K562 (cell line): Measurements from ENCODE around the gene RNF31. TPM values are rescaled to one million over a fixed set of nuclear protein-coding genes. Genes with fewer than 3 reads are reported as not detected.

Experiments used
- ATAC-seq: fragments of 200-7000 bp; cut with Tn5 transposase; 3 replicates; pipeline ENCODE4 v1.9.1; 2020; ENCODE audit warnings: moderate library complexity
- BruUV-seq: library from RNA; stranded (reverse); fragments of 400-500 nt; replicated peaks from 2 replicates; lab custom pipeline; 2021; lab: Mats Ljungman, UMichigan
- CTCF ChIA-PET: fragments of 300-600 bp; formaldehyde crosslinking; extraction: SDS; loops from one replicate; lab custom pipeline; 2021; ENCODE audit warnings: low intra/inter-chr PET ratio; lab: Yijun Ruan, JAX
- POLR2A ChIA-PET: fragments of 300-600, 350-650 bp; sonication (Branson Sonifier 250); formaldehyde crosslinking; extraction: SDS; loops from one replicate; lab custom pipeline; 2021; ENCODE audit warnings: antibody characterized with exemption, inconsistent platforms; lab: Yijun Ruan, JAX
- DNase-seq, 4 experiments: peaks; one replicate each; pipeline versions ENCODE4 v3.0.0 to v3.0.0-alpha.2; 2011 to 2018; ENCODE audit warnings: low spot score in 3 of 4, mixed read lengths in 3 of 4; ENCODE audit errors: extremely low read depth in 1 of 4
- FAIRE-seq: peaks from 2 replicates; lab custom pipeline; 2011; peaks lifted over from hg19 to GRCh38; lab: Jason Lieb, UNC
- H2AFZ ChIP-seq: 2 replicates; pipeline ENCODE4 v1.6.0; 2011; ENCODE audit warnings: low read depth, low read length, control low read depth, inconsistent platforms
- H3K27ac ChIP-seq: fragments of 200-600 bp; 3 replicates; pipeline ENCODE4 v1.8.0; 2011; ENCODE audit warnings: low read depth, mild to moderate bottlenecking, control low read depth, inconsistent platforms, low read length, moderate library complexity, mixed read lengths; ENCODE audit errors: extremely low read depth
- H3K27me3 ChIP-seq, 2 experiments: fragments of 300-600 bp in 1 of 2; 2 replicates in 1 of 2; 3 replicates in 1 of 2; pipeline versions ENCODE4 v1.6.0 to v1.8.0; 2011; ENCODE audit warnings: inconsistent platforms in 2 of 2, low read length in 2 of 2, mild to moderate bottlenecking in 1 of 2, mixed read lengths in 1 of 2, moderate library complexity in 1 of 2; ENCODE audit not compliant: control insufficient read depth in 2 of 2, insufficient read depth in 2 of 2
- H3K36me3 ChIP-seq: fragments of 300-600 bp; 3 replicates; pipeline ENCODE4 v1.8.0; 2011; ENCODE audit warnings: mild to moderate bottlenecking, low read length, inconsistent platforms; ENCODE audit not compliant: control insufficient read depth, insufficient read depth
- H3K4me1 ChIP-seq, 2 experiments: fragments of 200-600 bp in 1 of 2; replicated peaks in 1 of 2; 2 replicates in 1 of 2; 3 replicates in 1 of 2; pipeline versions ENCODE4 v1.5.1 to v1.8.0; 2011; ENCODE audit warnings: inconsistent platforms in 2 of 2, low read length in 2 of 2, mild to moderate bottlenecking in 1 of 2, mixed read lengths in 1 of 2, moderate library complexity in 1 of 2; ENCODE audit not compliant: control insufficient read depth in 2 of 2, insufficient read depth in 2 of 2
- H3K4me2 ChIP-seq: 2 replicates; pipeline ENCODE4 v1.6.1; 2011; ENCODE audit warnings: low read length, control low read depth, inconsistent platforms, mixed read lengths; ENCODE audit not compliant: insufficient read depth
- H3K4me3 ChIP-seq: fragments of 200-600 bp; sonication (generic), shearing (Covaris generic); 2 replicates; pipeline ENCODE4 v1.5.1; 2016; ENCODE audit warnings: control low read depth, inconsistent platforms
- H3K79me2 ChIP-seq: fragments of 200-600 bp; 3 replicates; pipeline ENCODE4 v1.8.0; 2011; ENCODE audit warnings: low read length, inconsistent platforms; ENCODE audit not compliant: control insufficient read depth, insufficient read depth
- H3K9ac ChIP-seq, 2 experiments: 2 replicates each; pipeline versions ENCODE4 v1.6.0 to v1.6.1; 2011; ENCODE audit warnings: low read depth in 2 of 2, low read length in 2 of 2, control low read depth in 1 of 2, inconsistent platforms in 1 of 2, mild to moderate bottlenecking in 1 of 2, mixed read lengths in 1 of 2; ENCODE audit not compliant: insufficient read depth in 1 of 2
- H3K9me1 ChIP-seq: one replicate; pipeline ENCODE4 v1.6.0; 2011; ENCODE audit warnings: inconsistent platforms, mild to moderate bottlenecking, low read length, moderate library complexity; ENCODE audit not compliant: control insufficient read depth, insufficient read depth
- H3K9me3 ChIP-seq: replicated peaks from 2 replicates; pipeline ENCODE4 v1.5.1; 2011; ENCODE audit warnings: low read depth, low read length, inconsistent platforms; ENCODE audit not compliant: control insufficient read depth, insufficient read depth
- H4K20me1 ChIP-seq: replicated peaks from 2 replicates; pipeline ENCODE4 v1.6.1; 2011; ENCODE audit warnings: low read length, inconsistent platforms, mixed read lengths; ENCODE audit not compliant: control insufficient read depth, insufficient read depth
- ATF1 ChIP-seq, 2 experiments: fragments of 450-650 bp in 1 of 2; IDR thresholded peaks; 2 replicates each; pipeline ENCODE4 v1.6.1; 2016; ENCODE audit warnings: missing compliant biosample characterization in 1 of 2, missing genetic modification characterization in 1 of 2
- RBM22 ChIP-seq: fragments of 200-400 bp; formaldehyde crosslinking; IDR thresholded peaks from 2 replicates; pipeline ENCODE4 v1.6.1; 2018; ENCODE audit warnings: low read length, low read depth; ENCODE audit not compliant: poor library complexity, severe bottlenecking
- ZNF24 ChIP-seq: fragments of 450-650 bp; IDR thresholded peaks from 2 replicates; pipeline ENCODE4 v1.6.1; 2016
- ZNF609 ChIP-seq: sonication (generic); formaldehyde crosslinking; IDR thresholded peaks from 2 replicates; pipeline ENCODE4 v1.8.1; 2023; ENCODE audit warnings: missing genetic modification reagents, mild to moderate bottlenecking, borderline replicate concordance
- WGBS: fragments of 100-300 bp; shearing (Covaris generic); methylation state at CpG from one replicate; pipeline ENCODE4 v1.1.6; 2016; ENCODE audit warnings: low coverage, mixed read lengths; ENCODE audit not compliant: insufficient coverage; ENCODE audit errors: missing lambda C conversion rate; 5-methylcytosine and 5-hydroxymethylcytosine counted together
- in situ Hi-C: fragments of 300-500 bp; cut with MboI; formaldehyde crosslinking; loops from 4 replicates; pipeline ENCODE4 v1.15.0; 2018; ENCODE audit warnings: inconsistent platforms, mixed read lengths
- intact Hi-C: fragments of 100-400 bp; cut with micrococcal nuclease; formaldehyde crosslinking; loops from 2 replicates; pipeline ENCODE4 v1.14.2; 2022
- polyA plus RNA-seq, 8 experiments: library from polyadenylated mRNA; depleted of rRNA in 4 of 8; stranded (reverse) in 5 of 8; unstranded in 3 of 8; fragments of >200 nt; fragmentation: Nextera tagmentation in 2 of 8; fragmentation: Illumina TruSeq in 1 of 8; extraction: Ambion mirVana in 2 of 8; extraction: Trizol in 1 of 8; gene quantifications; 2 replicates each; pipeline versions ENCODE4 v1.2.1 to v1.2.3, GENCODE V29; 2011 to 2014; ENCODE audit warnings: inconsistent platforms in 1 of 8, missing spikeins in 1 of 8
- total RNA-seq, 7 experiments: library from RNA; depleted of rRNA in 6 of 7; stranded (reverse); fragments of >200 nt in 6 of 7; fragmentation: Illumina TruSeq in 2 of 7; extraction: Trizol in 2 of 7; gene quantifications; 2 replicates each; pipeline versions ENCODE4 v1.2.1 to v1.2.3, GENCODE V29; 2011 to 2021; ENCODE audit warnings: low replicate concordance in 1 of 7

The RNF31 gene
- total and polyA plus RNA-seq, 9 of the 15 experiments (the other 6 are each of a cell fraction or from before 2014, with no cell fraction given) = 3.1 to 47.6 (median 19.1) TPM

GRCh38 chr14:24108336-24108874 lies 38.9 kb upstream of the RNF31 start:
- H3K79me2 ChIP-seq = no peaks in the 10 kb centered on the region
- H4K20me1 ChIP-seq = no peaks in the 10 kb centered on the region
- H3K27ac ChIP-seq = no peak overlapping the region; the same call in 2 of the 3 replicates
- TF ChIP-seq ATF1 (CRISPR knock-in tag; IDR thresholded peaks at IDR 0.05) (no peak), ATF1 (tag; IDR thresholded peaks at IDR 0.05) (no peak)
- intact Hi-C loops (loop anchor here (1.0 to 5.0 kb wide), 2 partner anchors 50 to 211 kb away; no protein-coding TSS in a partner anchor), in situ Hi-C loops (no loop called here)
- H2AFZ ChIP-seq = peak overlapping the region; percentile 85
- H3K9ac ChIP-seq = no peak overlapping the region
- no peaks in the 10 kb centered on the region for H3K9me1 ChIP-seq
- ChIA-PET CTCF (interaction anchor here (0.9 kb wide), 1 partner anchor 50 kb away, joined by 7 read pairs; no protein-coding TSS in a partner anchor), POLR2A (interaction anchor here (0.6 to 4.8 kb wide), 4 partner anchors 13 to 105 kb away, joined by 3 to 29 read pairs (median 8); partner anchors contain the start of gene PCK2)
- H3K27me3 ChIP-seq = no peaks in the 10 kb centered on the region
- no peak for FAIRE-seq
- peaks cover 0 to 3% of the 10 kb centered on the region in 2 experiments; a peak in 2 of 5 replicates for H3K4me1 ChIP-seq
- WGBS = 20% methylated on average over 5 of the region's 5 CpGs
- H3K36me3 ChIP-seq = peaks cover 7% of the 10 kb centered on the region; the same call in 1 of the 3 replicates
- ATAC-seq = no peak
- H3K4me2 ChIP-seq = no peak overlapping the region
- no peaks in the 10 kb centered on the region; the same call in 1 of the 2 replicates for H3K9me3 ChIP-seq
- BruUV-seq = no TSS peak
- no peak overlapping the region for H3K4me3 ChIP-seq
- no peak for DNase-seq

- no peaks in the 10 kb centered on the region for H3K27me3 ChIP-seq
- H4K20me1 ChIP-seq = no peaks in the 10 kb centered on the region
- H3K9me1 ChIP-seq = no peaks in the 10 kb centered on the region
- ChIA-PET CTCF (interaction anchor here (1.5 kb wide), 1 partner anchor 96 kb away, joined by 6 read pairs; no protein-coding TSS in a partner anchor), POLR2A (interaction anchor here (1.3 to 1.5 kb wide), 3 partner anchors 15 to 41 kb away, joined by 3 to 4 read pairs (median 4); no protein-coding TSS in a partner anchor)
- no peak overlapping the region for H2AFZ ChIP-seq
- no peak overlapping the region for H3K27ac ChIP-seq
- ATAC-seq (no peak), DNase-seq (no peak), FAIRE-seq (no peak)
- 83% methylated on average over 8 of the region's 9 CpGs for WGBS
- peaks cover 0 to 8% of the 10 kb centered on the region in 2 experiments; a peak in 3 of 5 replicates for H3K4me1 ChIP-seq
- no peak overlapping the region for H3K4me3 ChIP-seq
- intact Hi-C loops = no loop called here
- no peak for TF ChIP-seq ZNF609 (CRISPR knock-in tag)
- TF ChIP-seq RBM22 = no peak
- TF ChIP-seq ZNF24 = no peak
- in situ Hi-C loops = no loop called here
- H3K9ac ChIP-seq = no peak overlapping the region
- no peak overlapping the region for H3K4me2 ChIP-seq
- H3K79me2 ChIP-seq = peaks cover under 1% of the 10 kb centered on the region; the same call in 1 of the 3 replicates
- BruUV-seq = no TSS peak
- no peaks in the 10 kb centered on the region for H3K9me3 ChIP-seq
- no peaks in the 10 kb centered on the region for H3K36me3 ChIP-seq
Measured at GRCh38 chr14:24110060-24110459, 37.2 kb upstream of the RNF31 start.
